ENCODE results near the gene RBM33. TPM values are rescaled to one million over a fixed set of nuclear protein-coding genes. Genes with fewer than 3 reads are reported as not detected.
"Not testable (repeated sequence)": the region's sequence is repeated elsewhere in the genome, so short reads cannot be mapped to it uniquely, and the experiment has no call there.

The RBM33 gene, protein sequence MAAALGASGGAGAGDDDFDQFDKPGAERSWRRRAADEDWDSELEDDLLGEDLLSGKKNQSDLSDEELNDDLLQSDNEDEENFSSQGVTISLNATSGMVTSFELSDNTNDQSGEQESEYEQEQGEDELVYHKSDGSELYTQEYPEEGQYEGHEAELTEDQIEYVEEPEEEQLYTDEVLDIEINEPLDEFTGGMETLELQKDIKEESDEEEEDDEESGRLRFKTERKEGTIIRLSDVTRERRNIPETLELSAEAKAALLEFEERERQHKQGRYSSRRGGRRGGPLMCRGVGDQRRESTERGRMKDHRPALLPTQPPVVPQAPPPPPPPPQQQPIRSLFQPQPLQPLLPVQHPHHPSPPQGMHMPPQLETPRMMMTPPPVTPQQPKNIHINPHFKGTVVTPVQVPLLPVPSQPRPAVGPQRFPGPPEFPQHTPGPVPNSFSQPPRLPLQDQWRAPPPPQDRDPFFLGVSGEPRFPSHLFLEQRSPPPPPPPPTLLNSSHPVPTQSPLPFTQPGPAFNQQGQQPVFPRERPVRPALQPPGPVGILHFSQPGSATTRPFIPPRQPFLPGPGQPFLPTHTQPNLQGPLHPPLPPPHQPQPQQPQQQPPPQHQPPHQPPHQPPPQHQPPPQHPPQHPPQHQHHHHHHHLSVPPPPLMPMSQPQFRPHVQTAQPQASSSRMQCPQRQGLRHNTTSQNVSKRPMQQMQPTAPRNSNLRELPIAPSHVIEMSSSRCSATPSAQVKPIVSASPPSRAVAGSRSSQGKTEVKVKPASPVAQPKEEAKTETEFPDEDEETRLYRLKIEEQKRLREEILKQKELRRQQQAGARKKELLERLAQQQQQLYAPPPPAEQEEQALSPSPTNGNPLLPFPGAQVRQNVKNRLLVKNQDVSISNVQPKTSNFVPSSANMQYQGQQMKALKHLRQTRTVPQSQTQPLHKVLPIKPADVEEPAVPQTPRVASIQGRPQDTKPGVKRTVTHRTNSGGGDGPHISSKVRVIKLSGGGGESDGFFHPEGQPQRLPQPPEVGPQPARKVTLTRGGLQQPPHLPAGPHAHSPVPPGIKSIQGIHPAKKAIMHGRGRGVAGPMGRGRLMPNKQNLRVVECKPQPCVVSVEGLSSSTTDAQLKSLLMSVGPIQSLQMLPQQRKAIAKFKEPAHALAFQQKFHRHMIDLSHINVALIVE
- total RNA-seq (2014; rRNA removed; shearing (Covaris generic)), result 36.6 and 45.2 TPM in 2 replicates

DNA sequence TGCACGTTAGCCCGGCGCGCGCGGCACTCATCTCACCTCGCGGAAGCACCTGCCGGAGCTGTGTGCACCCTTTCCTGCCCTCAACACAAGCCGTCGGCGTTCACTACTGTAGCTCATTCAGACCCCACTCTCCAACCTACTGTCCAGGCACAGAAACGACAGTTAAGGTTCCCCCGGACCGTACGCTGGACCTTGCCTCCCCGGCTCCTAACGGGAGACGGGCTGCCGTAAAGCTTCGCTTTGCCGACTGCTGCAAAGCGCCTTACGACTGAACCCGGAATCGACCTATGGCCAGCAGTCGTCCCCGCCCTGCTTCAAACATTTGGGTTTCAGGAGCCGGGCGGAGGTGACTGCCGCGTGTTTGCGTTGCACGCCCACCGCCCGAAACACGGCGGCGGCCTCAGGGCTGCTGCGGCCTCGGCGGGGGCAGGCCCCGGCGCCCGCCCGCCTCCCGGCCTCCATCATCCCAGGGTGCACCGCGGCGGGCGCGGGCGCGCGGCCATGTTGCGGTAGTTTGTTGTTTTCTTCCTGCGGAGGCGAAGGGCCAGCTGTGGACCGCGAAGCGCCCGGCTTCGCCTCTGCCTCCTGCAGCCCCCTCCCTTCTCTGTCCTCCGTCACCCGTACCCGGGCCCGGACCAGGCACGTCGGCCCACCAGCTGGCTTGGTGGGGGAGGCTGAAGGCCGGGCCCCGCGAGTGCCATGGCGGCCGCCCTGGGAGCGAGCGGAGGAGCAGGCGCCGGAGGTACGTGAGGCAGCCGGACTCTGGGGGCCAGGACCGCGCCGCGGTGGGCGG is at the start of gene RBM33:
TSS of gene RBM33 (plus strand) at position 484 of the 793 bp plus-strand sequence. CDS start at position 700, 216 bp downstream.
- DNase-seq (ENCODE audit: low spot score), result peak; percentile 93

DNA sequence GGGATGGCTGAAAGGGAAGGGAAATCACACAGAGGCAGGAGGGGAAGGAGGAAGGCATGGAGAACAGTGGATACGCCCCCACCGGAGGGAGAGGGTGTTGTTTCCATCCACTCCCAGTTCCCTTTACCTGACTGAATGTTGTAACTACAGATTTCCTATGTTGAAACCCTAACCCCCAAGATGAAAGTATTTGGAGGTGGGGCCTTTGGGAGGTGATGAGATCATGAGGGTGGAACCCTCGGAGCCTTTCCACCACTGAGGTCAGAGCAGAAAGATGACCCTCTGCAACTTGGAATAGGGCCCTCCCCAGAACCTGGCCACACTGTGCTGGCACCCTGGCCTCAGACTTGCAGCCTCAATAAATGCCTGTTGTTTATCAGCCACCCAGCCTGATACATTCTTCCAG is 49.5 kb upstream of the RBM33 start:
- peak; percentile 32 for DNase-seq (ENCODE audit: low spot score)

DNA sequence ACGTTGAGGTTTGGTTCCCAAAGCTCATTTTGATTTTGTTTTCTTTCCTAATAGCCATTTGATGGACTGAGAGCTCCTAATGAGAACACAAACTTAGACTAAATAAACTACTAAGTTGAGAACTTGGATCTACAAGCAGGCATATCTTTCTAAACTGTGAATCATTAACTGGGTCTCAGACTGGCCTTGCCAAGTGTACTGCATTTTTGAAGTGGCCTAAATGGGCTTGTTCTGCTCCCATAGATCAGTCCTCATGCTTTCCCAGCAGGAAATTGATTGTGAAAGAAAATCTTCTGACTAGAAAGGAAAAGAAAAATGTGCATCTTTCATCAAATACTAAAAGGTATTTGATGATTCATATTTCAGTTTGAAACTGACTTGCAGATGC is 46.7 kb upstream of the RBM33 start:
- peak; percentile 10 for DNase-seq (ENCODE audit: low spot score)

DNA sequence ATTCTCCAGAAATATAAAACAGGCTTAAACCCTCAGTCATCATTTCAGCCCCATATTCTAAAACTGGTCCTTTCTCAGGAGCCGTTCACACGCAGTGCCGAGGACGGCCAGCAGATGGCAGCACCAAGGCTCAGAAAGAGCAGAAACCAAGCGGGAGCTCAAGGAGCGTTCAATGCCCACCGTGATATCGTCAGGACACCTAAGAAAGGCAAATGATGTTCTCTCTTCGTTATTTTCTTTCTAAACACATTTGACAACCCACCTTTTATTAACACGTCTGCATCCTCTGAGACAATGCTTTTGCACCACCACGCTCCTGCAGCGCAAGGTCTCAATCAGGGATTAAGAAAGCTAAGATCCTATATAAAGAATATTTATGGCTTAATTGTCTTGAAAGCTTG is 45.7 kb upstream of the RBM33 start:
- DNase-seq (ENCODE audit: low spot score), result peak; percentile 95

DNA sequence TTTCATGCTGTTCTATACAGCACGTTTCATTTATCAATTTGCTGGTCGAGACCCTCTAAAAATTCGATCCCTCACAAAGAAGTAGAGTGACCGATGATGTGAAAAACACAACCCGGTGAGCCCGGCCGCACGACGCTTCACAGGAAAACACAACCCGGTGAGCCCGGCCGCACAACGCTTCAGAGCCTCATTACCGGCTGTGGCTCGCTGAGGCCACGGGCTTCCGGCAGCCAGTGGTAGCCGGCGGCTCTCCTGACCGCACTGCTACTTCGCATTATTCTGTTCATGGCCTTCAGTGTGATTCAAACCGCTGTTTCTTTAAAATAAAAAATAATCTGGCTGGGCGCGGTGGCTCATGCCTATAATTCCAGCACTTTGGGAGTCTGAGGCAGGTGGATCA is 42.3 kb upstream of the RBM33 start:
- DNase-seq (ENCODE audit: low spot score), result no peak

DNA sequence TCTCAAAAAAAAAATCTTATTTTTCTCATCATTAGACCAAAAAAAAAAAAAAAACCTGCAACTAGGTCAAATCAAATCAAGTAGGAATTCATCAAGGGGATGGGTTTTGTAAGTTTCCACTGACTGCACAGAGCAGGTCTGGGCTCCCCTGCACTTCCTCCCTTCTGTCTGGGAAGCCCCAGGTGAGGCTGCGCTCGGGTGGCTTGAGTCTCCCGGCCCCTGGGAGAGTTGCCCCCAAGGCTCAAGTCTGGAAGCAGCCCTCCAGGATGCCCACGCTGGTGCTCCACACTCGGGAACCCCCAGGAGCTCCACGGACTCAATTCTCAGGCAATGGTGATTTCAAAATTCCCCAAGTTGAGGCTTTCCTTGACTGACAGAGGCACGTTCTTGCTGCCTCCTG is 41.7 kb upstream of the RBM33 start:
- no peak for DNase-seq (ENCODE audit: low spot score)

DNA sequence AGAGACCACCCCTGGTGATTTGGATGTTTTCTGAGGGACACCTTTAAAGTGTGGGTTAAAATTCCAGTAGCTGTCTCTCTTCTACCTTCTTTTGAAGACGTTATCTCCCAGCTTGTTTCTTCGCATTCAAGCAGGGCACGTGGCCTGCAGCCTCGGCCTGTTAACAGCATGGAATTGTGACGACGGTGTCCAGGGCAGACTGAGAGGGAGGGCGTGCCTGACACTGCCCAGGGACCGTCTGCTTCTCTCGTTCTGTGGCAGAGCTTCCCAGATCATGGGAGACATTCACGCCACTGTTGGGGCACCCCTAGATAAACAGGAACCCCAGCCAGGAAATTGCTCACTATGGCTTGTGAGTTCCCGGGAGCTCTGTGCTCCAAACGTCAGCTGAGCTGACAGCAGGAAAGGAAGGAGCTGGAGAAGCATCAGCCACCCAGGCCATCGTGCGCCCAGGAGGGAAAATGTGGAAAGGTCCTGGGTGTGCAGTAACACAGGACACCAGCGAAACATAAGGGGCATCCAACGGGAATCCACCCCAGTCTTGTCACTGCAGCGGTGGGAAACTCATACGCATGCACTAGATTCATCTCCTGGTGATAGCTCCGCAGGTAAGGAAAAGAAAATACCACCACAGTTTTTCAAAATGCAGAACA is 41.1 kb upstream of the RBM33 start:
- DNase-seq (ENCODE audit: low spot score), result no peak

DNA sequence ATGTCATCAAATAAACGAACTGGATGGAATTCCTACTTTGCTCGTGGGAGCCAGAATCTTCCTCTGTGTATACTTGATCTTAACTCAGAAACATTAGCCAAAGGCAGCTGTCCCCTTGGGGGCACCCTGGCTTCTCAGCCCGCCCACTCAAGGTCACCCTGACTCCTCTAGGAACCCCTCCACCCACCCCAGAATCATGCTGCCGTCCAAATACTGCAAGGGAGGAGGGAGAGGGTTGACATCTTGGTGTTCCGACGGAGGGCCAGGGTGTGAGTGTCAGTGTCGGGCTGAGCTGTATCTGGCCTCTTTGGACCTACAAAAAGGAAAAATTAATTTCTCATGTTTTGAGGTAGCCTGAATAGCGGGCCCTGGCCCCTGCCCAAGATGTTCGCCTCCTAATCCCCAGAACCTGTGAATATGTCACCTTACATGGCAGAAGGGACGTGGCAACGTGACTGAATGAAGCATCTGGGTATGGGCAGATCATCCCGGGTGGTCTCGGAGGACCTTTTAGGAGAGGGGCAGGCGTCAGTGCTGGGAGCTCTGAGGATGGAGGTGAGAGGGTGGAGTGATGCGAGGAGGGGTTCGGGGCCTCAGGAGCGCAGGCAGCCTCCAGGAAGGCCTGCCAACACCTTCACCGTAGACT is 40.5 kb upstream of the RBM33 start:
- no peak for DNase-seq (ENCODE audit: low spot score)

DNA sequence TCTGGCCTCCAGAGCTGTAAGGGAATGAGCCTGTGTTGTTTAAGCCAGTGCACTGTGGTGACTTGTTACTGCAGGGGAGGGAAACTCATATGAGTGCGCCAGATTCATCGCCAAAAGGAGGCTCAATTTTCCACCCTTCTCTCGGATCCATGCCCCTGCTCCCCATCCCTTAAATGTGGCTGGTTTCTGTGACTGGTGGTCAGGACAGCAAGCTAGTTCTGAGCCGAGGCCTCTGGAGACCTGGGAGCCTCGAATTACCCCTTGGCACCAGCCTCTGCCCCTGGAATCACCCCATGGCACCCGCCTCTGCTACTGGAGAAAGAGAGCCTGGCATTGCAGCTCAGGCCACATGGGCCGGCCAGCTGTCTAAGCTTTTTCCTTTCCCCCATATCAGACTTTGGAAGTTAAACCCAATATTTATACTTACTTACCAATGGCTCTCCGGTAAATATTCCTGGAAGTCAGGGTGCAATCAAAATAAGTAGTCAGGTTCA is 39.9 kb upstream of the RBM33 start:
- DNase-seq (ENCODE audit: low spot score), result no peak

DNA sequence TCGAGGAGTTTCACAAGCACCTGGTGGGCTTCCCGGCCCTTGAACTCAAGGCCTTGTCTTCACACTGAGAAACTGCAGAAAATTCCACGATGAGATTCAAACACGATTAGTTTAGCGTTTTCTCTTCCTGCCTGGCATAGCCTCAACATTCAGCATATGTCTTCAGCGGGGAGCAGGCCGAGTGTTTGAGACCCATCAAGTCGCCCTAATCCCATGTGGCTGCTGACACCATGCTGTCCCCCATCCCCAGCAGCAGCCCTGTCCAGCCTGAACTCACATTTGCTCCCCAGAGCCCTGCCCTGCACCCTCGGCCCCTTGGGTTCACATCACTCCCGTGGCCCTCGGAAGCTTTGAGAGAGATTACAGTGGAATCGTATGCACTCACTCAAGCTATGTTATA is 35.3 kb upstream of the RBM33 start:
- DNase-seq (ENCODE audit: low spot score), result no peak

DNA sequence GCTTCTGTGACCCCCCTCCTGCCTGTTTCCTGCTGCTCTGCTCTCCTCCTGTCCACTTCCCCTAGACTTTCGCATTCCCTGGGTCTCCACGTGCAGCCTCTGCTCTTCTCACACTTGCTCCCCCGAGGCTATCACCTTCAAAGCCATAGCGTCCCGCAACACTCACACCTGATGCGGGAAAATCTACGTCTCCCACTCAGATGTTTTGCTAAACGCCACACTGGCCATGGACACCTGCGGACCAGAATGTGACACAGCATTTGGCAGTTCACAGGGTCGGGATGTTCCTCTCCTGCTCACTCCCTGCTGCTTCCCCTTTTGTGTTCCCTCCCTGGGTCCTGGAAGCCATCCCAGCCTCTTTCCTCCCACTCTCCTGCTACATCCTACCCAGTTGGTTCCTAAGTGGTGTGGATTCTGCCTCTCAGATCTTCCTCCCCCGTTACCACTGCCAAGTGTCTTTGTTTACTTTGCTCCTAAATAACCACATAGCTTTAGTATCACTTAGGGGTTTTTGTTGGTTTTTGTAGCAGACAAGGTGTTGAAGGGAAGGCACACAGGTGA is 33.7 kb upstream of the RBM33 start:
- no peak for DNase-seq (ENCODE audit: low spot score)

DNA sequence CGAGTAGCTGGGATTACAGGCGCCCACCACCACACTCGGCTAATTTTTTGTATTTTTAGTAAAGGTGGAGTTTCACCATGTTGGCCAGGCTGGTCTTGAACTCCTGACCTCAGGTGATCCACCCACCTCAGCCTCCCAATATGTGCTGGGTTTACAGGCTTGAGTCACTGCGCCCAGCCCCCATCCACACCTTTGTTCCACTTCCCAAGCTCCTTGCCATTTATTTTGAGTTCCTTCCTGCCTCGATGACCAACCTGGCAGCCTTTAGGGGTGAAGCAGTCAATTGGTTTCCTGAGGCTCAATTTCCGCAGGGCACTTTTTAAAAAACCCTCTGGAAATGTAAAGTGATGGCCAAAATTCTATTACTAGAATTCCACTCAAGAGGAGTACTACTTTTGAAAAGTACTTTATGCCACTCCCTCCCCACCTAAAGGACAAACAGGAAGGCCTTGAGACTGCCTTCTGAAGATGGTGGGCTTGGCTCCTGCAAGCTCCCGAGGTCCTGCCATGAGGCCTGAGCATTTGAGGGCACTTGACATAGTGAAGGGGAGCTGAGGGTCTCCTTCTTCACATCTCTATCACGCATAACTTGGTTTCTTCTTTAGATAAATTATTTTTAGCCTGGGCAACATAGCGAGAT is 32.5 kb upstream of the RBM33 start:
- DNase-seq (ENCODE audit: low spot score), result no peak

DNA sequence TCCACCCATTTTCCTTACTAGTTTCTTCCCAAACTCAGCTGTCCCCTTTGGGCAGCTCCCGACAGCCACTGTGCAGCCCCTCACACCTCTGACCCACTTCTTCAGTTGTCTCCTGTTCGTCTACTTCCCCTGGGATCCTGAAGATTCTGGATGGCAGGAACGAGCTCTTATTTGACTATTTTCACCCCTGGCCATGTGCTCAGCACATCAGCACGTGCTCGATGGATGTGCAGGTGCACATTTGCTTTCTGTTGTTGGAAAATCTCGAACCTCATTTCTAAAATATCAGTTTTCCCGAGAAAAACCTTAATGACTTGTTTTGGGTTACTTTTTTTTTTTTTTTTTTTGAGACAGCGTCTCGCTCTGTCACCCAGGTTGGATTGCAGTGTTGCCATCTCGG is 31.8 kb upstream of the RBM33 start:
- DNase-seq (ENCODE audit: low spot score), result no peak

DNA sequence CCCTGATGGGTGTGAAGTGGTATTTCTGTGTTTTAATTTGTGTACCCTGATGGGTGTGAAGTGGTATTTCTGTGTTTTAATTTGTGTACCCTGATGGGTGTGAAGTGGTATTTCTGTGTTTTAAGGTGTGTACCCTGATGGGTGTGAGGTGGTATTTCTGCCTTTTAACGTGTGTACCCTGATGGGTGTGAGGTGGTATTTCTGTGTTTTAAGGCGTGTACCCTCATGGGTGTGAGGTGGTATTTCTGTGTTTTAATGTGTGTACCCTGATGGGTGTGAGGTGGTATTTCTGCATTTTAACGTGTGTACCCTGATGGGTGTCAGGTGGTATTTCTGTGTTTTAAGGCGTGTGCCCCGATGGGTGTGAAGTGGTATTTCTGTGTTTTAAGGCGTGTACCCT is 29.4 kb upstream of the RBM33 start:
- DNase-seq (ENCODE audit: low spot score), result not testable (repeated sequence)

DNA sequence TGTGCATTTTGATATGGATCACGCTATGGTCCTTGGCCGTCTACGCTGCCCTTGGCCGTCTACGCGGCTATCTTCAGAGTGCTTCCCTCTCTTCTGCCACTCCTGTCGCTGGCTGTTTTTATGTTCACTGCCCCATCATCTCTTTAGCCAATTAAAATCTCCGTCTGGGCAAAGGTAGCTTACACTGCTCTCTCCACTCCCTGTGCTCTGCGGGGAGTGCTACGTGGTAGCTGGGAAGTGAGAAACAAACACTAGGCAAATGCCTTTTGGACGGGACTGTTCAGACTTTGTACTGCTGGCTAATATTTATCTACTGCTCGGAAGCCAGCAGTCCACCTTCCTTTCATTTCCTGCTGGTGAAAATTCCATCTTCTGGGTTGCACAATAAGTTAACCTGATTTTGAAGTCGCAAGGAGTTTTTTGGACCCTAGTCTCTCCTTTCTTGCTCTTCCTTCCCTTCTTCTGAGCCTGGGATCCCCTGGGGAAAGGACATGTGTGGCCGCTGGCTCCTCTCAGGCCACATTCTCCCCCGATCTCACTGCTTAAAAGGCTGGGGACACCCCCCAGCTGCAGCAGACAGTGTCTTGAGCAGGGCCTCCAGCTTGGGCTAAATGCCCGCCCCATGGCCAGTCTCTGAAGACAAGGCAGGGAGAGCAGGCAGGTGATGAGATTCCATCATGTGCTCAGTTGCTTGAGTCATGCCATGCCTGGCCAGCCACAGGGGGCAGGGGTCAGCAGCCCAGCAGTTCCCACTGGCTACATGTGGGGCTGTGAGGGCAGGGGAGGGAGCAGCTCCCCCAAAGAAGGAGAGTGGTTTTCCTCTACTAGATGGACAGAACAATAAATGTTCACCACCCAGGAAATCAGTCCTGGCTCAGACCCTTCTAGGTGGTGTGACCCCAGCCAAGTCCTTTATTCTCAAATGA is 25.5 kb upstream of the RBM33 start:
- peak; percentile 95 for DNase-seq (ENCODE audit: low spot score)

DNA sequence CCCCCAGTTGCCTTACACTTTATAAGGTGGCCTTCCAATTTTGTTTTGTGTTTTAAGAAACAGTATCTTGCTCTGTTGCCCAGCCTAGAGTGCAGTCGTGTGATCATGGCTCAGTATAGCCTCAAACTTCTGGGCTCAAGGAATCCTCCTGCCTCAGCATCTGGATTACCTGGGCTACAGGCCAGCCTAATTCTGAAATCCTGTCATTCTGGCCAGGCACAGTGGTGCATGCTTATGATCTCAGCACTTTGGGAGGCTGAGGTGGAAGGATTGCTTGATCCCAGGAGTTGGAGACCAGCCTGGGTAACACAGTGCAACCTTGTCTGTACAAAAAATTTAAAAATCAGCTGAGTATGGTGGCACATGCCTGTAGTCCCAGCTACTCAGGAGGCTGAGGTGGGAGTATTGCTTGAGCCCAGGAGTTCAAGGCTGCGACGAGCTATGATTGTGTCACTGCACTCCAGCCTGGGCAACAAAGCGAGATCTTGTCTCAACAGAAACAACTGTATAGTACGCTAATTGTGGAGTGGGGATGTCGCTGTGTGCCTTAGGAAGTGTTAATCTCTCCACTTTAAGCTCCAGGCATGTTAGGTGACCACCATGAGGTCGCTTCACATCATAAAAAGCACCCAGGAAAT is 24.7 kb upstream of the RBM33 start:
- DNase-seq (ENCODE audit: low spot score), result no peak

DNA sequence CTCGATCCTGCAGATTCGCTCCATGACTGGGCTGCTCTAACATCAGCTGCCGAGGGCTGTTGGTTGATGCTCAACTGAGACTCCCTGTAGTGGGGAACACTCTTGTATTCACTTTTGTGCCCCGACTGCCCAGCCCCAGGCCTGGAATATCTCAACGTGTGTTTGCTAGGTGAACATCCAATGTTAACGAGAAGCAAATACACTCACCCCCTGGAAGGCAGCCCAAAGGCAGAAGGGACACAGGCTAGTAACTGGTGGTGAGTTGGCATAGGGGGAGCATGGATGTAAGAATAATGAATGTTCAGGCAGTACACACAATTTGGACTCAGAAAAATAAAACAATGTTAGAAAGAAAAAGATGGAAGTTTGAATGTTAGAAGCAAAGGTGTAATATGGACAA is 24.0 kb upstream of the RBM33 start:
- DNase-seq (ENCODE audit: low spot score), result no peak

All from HT-29 (cell line).